Choroid plexus epithelial cell (primary cell): ENCODE results near the gene UNC5CL.

Source experiments
- DNase-seq: peaks from one replicate; pipeline ENCODE4 v3.0.0-alpha.2; 2010; ENCODE audit warnings: low read depth
- H3K4me3 ChIP-seq: 2 replicates; pipeline ENCODE4 v1.5.1; 2011; ENCODE audit warnings: low read depth, mild to moderate bottlenecking, control low read depth, low read length, moderate library complexity
- TF ChIP-seq, protein P1 (sequence below): conservative IDR thresholded peaks from 2 replicates; pipeline ENCODE4 v1.5.1; 2011; ENCODE audit warnings: low read depth, mild to moderate bottlenecking, control low read depth, inconsistent platforms, low read length, moderate library complexity

The UNC5CL gene

GRCh38 chr6:41072836-41073202, 33.8 kb upstream of the UNC5CL start, which contains the start of gene NFYA:
NFYA (plus strand) TSS chr6:41072974; CDS start chr6:41079090, 6,116 bp downstream.
- no peak for DNase-seq
- peak within 1 kb of the TSS; percentile 84 for H3K4me3 ChIP-seq
- TF ChIP-seq, protein P1, sequence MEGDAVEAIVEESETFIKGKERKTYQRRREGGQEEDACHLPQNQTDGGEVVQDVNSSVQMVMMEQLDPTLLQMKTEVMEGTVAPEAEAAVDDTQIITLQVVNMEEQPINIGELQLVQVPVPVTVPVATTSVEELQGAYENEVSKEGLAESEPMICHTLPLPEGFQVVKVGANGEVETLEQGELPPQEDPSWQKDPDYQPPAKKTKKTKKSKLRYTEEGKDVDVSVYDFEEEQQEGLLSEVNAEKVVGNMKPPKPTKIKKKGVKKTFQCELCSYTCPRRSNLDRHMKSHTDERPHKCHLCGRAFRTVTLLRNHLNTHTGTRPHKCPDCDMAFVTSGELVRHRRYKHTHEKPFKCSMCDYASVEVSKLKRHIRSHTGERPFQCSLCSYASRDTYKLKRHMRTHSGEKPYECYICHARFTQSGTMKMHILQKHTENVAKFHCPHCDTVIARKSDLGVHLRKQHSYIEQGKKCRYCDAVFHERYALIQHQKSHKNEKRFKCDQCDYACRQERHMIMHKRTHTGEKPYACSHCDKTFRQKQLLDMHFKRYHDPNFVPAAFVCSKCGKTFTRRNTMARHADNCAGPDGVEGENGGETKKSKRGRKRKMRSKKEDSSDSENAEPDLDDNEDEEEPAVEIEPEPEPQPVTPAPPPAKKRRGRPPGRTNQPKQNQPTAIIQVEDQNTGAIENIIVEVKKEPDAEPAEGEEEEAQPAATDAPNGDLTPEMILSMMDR = no peak

DNA sequence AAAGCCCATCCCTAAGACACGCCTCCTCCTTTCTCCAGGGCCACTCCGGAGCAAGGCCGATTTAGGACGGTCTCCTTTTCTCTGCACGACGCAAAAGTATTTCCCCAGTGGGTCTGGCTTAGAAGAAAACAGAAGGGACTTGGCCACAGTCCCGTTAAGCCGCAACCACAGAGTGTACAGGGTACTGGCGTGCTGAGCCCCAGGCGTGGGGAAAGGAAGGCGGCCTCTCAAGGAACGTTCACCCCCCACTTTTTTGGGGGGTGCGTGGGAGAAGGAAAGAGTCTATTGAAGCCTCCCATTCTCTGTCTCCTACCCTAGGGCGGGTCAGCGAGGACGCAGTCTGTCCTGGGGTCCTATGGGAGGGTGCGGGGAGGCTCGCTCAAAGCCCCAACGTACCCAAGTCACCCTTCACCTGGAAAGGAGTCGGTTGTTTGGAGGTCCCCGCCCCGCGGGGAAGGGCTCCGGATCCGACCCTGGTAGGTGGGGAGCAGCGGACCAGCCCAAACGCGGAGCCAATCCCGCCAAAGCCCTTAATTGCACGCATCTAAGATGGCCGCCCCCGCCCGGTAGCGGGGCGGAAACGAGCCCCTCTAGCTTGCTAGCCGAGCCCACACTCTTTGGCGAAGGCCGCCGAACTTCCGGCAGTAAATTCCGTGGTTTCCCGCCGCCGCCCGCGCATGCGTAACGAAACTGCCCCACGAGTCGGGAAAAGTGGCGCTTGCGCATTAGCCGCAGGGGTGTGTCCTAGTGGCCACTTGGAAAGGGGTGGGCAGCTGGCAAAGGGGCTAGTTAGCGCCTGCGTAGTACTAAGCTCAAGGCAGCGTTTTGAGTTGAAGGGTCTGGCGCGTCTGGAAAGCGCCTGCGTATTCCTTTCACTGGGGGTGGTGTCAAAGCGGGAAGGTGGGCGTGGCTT, 33.2 kb upstream of the UNC5CL start, which contains the start of gene OARD1:
Gene OARD1 (minus strand): TSS at position 434 of the 913 bp plus-strand sequence. CDS start 722 bp downstream, outside the sequence.
- TF ChIP-seq, protein P1 = no peak
- peak; percentile 100 for DNase-seq
- peak within 1 kb of the TSS; percentile 84 for H3K4me3 ChIP-seq

DNA sequence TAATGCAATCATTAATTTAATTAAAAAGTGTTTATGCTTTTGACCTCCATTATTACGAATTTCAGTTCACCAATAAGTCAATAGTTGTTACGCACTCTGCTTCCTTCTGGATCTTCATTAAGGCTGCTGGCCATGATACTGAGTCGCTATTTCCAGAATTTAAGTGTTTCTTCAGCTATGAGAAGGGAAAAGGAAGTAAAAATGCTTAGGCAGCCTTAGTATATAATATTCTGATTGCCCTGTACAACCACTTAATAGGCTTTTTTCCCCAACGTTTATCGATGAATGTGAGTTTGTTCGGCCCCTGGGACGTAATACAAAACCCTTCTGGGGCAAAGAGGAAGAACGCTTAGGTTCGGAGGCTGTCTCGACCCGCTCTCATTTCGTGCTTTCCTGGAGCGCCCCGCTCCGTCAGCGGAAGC, 32.5 kb upstream of the UNC5CL start:
- TF ChIP-seq, protein P1 = peak; percentile 15
- no peak for DNase-seq
- H3K4me3 ChIP-seq = peak overlapping the region; percentile 84

- DNase-seq = peak; percentile 92
- no peak overlapping the region for H3K4me3 ChIP-seq
- TF ChIP-seq, protein P1 = peak; percentile 80
Observed at GRCh38 chr6:41066867-41067304, 27.9 kb upstream of the UNC5CL start.

- TF ChIP-seq, protein P1 = no peak
- H3K4me3 ChIP-seq = no peak overlapping the region
- DNase-seq = no peak
Observed at GRCh38 chr6:41065550-41066026, 26.6 kb upstream of the UNC5CL start.

- H3K4me3 ChIP-seq = no peak overlapping the region
- no peak for DNase-seq
- TF ChIP-seq, protein P1 = no peak
Observed at GRCh38 chr6:41064841-41065240, 25.8 kb upstream of the UNC5CL start.
